Stimulated activated CD4-positive, alpha-beta T cell treated with anti-CD3 and anti-CD28 coated beads, Interleukin-15, amount 100 ng/mL, for 48 hours (primary cell): ENCODE results near the gene RUFY1.
"Not testable (repeated sequence)": the region's sequence is repeated elsewhere in the genome, so short reads cannot be mapped to it uniquely, and the experiment has no call there.

Experiments used
- DNase-seq, 2 donors: peaks; one replicate each; pipeline ENCODE4 v3.0.0-alpha.2; 2020; ENCODE audit warnings: low read depth in 2 of 2

Gene RUFY1

DNA sequence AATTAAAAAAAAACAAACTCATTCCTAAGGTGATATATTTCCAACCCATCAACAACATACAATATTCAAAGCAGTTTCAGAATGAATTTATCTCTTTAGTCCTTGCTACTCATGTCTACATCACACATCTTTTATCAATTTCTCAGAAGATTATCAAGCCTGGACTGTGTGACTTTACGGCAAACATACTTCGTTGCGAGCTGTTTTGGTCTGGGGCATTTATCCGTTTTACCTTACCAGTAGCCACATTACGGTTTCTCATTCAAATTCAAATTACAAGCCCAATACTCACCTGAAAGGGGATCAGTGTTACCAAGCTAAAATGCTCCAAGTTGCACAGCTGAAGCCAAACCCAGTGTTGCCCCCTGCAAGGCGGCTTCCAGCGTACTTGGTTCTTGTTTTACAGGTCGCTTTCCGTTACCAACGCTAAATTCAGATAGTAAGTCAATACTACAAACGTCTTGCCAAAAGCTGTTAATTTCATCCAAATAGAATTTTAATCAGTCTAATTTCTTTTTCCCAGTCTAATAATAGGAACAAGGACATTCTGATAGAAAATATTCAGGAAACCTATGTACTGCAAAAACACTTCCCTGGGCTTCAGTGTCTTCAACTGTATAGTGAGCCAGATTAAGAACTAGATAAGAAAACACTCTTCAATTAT is 71.3 kb downstream of the RUFY1 start:
- no peak for DNase-seq

DNA sequence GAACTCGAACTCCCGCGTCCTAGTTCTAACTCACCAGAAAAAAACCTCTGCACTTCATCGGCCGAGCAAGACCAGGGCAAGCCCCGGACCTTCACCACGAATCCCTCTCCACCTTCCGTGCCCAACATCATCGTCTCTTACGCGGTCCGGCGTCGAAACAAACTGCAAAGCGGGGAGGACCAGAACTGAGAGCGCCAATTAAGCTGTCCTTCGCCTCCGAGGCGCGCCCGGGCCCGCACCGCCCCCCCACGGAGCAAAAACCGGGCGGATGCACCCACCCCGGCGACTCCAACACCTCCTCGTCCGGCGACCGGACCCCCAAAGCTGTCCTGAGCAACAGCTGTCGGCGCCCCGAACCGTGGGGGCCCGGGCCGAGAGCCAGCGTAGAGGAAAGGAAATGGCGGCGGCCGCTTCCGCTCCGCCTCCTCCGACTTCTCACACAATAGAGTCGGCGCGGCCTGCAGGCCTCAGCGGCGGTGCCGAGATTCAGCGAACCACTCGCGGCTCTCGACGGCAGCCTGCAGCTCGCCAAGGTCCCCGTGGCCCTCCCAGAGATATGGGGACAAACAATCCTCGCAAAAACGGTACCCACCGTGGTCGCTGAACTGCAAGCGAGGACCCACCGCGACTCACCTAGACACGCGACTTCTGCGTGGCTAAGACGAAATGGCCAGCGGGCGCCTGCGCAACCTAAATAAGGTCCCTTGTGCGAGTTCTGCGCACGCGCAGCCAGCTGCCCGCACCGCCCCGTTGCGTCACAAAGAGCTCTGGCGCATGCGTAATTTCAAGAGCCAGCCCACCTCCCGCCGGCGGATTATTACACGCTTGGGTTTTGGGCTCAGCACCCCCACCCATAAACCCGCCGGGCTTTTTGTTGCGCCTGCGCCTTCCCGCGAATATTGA is 72.9 kb downstream of the RUFY1 start, which contains the start of gene HNRNPH1:
Gene HNRNPH1, minus strand, starts transcription at position 669 of the 903 bp plus-strand sequence. Its CDS starts 538 bp downstream, at position 131.
- DNase-seq: peak; percentile 95 to 98

GRCh38 chr5:179623906-179624741 is 73.8 kb downstream of the RUFY1 start:
- peak; percentile 53 to 58 for DNase-seq

- DNase-seq: no peak
Measured at GRCh38 chr5:179624841-179625271, 74.5 kb downstream of the RUFY1 start.

- DNase-seq: not testable (repeated sequence)
Measured at GRCh38 chr5:179633501-179634369, 83.4 kb downstream of the RUFY1 start.

DNA sequence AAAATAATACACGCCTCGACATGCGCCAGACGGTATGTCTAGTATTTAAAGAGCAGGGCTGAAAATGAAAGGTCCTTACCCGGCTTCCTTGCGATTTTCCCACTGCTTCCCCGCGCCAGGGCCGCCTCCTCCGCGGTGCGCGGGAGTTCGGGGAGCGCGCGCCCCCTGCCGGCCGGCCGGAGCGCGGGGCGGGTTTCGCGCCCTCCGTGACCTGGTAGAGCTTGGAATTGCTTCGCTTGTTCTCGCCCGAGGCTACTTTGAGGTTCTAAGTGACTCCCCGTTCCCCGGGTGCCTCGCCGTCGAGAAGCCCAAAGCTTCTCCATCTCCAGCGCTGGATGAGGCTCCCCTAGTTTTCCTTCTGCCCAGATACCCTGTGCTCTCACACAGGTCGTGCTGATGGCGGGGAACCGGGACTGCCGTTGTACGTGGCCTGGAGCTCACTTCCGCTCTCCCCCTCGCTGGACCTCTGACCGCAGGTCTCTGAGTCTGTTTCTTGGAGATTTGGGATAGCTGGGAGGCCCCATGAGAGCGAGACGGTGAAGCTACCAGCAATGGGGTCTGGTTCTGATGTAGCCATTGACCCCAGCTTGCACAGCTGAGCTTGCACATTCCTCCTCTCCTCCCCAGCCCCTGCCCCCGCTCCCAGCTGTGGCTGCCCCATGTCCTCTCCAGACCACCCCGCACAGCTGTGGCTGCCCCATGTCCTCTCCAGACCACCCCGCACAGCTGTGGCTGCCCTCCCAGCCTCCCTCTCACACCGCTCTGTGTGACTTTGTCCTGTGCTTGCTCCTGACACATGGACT is 84.2 kb downstream of the RUFY1 start:
- DNase-seq: not testable (repeated sequence)

GRCh38 chr5:179639296-179639695 is 88.9 kb downstream of the RUFY1 start:
- DNase-seq: not testable (repeated sequence)

DNA sequence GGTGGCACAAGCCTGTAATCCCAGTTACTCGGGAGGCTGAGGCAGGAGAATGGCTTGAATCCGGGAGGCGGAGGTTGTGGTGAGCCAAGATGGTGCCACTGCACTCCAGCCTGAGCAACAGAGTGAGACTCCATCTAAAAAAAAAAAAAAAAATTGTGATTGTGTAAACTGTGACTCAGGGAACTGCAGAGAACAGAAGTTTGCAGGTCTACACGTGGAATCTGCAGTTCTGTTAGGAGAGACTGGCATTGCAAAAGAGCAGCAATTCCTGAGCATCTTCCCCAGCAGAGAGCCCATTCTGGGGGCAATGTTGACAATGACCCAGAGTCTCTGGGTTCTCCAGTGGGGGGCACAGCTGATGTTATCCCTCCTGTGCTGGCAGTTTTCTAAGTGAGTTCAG is 91.4 kb downstream of the RUFY1 start:
- DNase-seq: not testable (repeated sequence)

DNA sequence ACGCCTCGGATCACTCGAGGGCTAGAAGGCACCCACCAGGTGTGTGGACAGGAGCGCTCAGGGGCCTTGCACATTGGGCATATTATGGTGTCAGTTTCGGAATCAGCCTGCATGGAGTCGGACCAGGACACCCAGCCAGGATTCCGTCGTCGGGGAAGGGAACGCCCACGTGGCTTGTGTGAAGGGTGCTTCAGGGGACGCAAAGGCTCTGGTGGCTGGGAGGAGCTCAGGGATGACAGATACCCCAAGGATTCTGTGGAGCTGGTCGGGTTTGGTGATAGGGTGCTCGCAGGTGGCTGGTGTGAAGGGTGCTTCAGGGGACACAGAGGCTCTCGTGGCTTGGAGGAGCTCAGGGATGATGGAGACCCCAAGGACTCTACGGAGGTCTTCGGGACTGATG is 92.3 kb downstream of the RUFY1 start:
- DNase-seq: not testable (repeated sequence)

- DNase-seq: not testable (repeated sequence)
Measured at GRCh38 chr5:179643141-179643920, 93.0 kb downstream of the RUFY1 start.

DNA sequence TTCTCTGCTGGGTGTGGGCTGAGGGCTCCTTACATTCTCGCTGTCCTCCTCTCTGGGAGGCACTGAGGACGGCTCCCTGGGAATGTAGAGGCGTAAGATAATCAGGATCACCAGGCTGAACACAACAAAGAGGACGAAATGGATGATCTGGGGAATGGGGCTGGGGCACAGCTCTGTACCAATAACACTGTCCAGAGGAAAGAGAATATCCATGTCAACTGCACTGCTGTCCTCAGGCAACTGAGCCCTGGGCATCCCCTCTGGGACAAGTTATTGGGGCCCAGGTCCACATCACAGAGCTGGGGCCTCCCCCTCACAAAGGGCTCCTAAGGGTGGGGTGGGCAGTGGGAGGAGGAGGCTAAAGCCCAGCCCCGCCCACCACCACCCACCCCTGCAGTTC is 94.4 kb downstream of the RUFY1 start:
- not testable (repeated sequence) for DNase-seq

GRCh38 chr5:179648410-179648809 is 98.1 kb downstream of the RUFY1 start:
- DNase-seq: no peak

DNA sequence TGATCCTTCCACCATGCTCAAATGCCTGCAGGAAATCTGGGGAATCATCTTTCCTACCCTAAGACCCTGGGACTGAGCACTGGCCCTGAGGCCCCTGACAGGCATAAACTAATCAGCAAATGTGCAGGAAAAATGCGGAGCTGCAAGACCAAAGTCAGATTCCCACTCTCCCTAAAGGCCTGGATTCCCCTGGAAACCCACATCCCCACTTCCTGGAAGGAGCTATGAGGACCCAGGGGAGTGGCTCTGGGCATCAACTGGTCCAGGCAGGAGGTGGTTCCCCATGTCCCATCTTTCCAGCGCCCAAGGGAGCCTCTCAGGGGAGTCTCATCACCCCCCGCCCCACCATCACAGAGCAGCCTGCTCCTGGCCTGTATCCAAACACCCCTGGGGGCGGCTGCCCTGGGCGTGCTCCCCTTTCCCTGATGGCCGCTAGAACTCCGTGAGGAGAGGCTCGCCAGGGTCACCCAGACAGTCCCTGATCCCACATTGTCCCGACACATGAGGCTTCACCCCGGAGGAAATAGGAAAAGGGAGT is 98.9 kb downstream of the RUFY1 start:
- DNase-seq: not testable (repeated sequence)

DNA sequence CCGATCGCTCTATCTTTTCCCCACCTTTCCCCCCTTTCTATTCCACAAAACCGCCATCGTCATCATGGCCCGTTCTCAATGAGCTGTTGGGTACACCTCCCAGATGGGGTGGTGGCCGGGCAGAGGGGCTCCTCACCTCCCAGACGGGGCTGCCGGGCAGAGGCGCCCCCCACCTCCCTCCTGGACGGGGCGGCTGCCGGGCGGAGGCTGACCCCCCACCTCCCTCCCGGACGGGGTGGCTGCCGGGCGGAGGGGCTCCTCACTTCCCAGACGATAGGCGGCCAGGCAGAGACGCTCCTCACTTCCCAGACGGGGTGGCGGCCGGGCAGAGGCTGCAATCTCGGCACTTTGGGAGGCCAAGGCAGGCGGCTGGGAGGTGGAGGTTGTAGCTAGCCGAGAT is 99.9 kb downstream of the RUFY1 start:
- not testable (repeated sequence) for DNase-seq

DNA sequence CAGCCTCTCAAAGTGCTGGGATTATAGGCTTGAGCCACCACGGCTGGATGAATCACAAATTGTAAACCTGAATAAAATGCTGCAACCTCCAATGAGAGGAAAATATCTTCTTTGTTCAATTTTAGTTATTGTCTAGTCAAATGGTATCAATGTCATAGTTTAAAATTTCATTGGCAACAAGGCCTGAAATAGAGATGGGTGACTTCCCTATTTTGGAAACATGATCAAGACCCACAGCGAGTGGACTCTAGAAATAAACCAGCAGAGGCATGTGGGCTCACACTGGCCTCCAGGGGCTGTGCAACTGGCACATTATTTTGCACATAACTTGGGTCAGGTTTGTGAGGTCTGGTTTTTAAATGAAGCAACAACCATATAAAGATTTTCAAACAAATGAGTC is 102.8 kb downstream of the RUFY1 start:
- not testable (repeated sequence) for DNase-seq

GRCh38 chr5:179657302-179658178 is 107.2 kb downstream of the RUFY1 start:
- DNase-seq: not testable (repeated sequence)

DNA sequence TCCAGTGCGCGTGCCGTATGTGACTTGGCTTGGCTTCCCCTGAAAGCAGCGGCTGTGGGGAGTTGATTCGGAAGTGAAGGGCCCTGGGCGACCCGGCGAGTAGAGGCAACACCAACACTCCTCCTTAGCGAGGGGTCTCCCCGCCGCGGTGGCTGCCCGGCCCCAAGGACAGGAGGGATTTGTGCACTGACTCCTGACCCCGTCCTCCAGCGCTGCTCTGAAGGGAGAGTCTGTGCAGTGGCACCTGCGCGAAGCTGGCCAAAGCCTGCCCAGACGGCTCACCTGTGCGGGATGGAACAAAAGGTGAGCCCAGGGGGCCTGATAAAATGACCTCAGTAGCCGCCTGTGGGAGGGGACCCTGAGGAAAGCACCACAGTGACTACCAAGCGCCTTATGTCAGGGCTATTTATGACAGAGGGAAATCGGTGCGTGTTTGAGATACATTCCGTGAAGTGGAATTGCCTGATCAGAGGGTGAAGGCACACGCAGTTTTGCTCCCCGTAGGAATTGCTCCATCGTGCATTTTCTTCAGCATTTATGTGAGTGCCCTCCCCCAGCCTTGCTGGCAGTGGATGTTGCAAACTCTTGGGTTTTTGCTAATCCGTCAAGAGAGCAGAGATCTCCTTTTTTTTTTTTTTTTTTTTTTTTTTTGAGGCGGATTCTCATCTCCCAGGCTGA is 108.0 kb downstream of the RUFY1 start:
- DNase-seq: not testable (repeated sequence)
